GM04503 (cell line): Measurements from ENCODE around the gene NAALADL2.
"Not testable (repeated sequence)": the region's sequence is repeated elsewhere in the genome, so short reads cannot be mapped to it uniquely, and the experiment has no call there.

Experiments used
- DNase-seq: peaks from one replicate; pipeline ENCODE4 v3.0.0-alpha.2; 2012; ENCODE audit warnings: low read depth

The NAALADL2 gene

DNA sequence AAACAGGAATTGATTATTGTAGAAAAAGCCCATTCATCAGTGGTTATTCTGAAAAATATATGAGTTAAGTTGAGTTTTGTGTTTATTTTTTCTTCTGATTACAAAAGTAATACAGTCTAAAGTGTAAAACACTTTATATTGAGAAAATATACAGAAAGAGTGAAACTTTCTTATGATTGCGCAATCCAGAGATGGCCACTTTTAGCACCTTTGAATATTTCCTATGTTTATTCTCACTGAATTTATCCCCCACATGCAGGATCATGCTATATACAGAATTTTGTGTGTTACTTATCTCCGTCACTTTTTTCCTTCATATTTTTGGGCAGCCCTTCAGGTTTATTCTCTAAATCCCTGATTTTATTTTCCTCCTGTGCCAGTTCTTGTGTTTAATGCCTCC, 285.2 kb downstream of the NAALADL2 start:
- DNase-seq, result no peak

DNA sequence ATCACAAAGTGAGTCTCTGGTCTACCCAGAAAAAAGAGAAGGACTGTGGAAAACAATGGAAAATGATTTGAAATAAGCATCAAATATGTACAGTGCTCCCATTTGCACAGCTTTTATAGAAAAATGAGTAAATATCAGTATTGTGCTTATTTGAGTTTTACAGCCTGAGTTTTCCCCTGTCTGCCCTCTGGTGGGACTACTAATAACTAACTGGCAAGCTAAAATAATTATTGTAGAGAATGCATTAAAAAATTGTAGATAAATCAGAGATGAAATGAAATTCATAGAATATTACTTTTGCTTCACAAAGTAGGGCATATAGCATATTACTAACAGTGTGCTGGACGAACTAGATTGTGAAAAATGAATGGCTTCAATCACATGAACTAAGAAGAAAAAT, 287.1 kb downstream of the NAALADL2 start:
- DNase-seq, result no peak

DNA sequence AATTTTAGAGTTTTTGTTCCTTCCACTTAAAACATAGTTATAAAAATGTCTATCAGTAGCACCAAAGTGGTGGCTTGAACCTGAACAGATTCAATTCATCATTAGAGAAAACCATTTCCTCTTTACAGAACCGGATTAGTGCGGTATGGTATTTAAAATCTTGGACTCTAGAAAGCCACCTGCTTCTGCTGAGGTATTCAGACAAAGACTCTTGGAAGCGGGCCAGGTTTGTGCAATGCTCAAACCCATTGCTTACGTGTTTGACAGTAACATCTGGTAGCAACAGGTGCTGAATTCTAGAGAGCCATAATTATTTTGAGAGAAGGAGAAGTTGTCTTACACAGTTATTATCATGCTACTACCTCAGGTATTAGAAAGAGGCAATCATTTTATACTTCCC, 290.5 kb downstream of the NAALADL2 start:
- no peak for DNase-seq

DNA sequence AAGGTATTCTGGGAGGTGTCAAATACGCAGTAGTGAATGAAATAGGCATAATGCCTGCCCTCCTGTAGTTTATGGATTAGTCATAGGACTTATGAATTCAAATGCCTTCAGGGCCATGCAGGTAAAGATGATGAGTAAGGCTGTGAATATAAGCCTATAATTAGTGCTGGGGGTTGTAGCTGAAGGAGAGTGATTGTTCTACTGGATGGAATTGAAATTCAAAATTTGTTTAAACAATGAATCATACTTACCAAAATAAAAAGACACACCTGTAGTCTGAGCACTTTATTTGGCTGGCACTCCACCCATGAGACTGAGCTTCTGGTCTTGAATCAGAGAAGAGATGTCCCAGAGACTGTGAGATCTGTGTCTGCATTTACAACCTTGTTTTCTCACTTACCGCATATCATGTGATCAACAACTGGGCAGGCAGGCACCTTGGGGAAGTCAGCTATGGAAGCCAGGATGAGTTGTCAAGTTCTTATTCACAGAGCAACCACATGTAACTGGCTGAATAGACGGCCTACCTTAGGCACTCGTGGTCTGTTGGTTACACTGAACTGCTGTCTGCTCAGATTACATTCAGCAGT, 291.8 kb downstream of the NAALADL2 start:
- DNase-seq, result no peak

DNA sequence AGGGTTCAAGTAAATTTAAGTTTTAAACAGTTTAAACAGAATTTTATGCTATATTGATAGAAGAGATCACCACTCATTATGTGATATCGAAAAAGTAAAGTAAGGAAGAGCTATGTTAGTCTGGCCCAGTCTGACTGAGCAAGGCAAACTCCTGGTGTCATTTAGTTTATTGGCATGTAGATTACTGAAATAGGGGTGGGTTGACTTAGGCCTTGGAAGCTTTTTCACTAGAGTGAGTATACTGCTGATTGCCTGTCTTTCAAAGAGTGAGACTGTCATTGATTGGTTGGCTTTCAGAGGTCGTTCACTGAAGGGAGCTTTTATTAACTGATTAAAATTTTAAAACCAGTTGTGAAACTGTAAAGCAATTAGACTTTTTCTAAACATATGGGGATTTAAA, 294.5 kb downstream of the NAALADL2 start:
- no peak for DNase-seq

DNA sequence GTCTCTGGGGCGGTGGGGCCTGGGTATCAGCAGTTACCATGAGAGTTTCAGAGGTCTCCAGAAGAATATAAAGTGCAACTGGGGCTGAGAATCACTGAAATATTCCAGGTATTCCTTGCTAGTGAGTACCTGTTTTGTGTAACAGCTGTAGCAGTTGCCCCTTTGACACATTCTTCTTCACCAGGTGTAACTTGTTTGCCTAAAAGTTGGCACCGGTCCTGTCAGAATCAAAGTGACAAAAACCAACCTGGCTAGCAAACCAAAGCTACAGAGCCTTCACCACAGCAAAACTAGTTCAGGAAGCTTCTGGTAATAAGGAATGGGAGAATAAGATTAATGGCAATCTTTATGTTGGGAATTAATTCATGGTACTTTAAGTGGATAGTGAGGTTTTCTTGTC, 296.0 kb downstream of the NAALADL2 start:
- DNase-seq, result no peak

DNA sequence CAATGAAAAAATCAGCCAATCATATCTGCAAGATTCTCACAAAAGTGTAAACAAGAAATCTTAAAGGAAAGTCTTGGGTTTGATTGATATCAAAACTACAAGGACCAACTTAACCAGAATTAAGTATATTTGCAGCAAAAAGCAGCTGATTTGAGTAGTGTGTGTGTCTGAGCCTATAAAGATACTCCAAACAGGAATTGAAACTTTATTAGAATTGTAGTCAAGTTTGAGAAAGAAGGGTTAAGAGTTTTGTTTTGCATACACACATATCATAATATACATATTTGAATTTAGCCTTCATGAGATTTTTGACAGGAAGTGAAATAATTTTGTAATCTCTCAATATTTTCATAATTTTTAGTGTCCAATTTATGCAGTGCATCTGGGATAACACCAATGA, 300.1 kb downstream of the NAALADL2 start:
- DNase-seq, result no peak

DNA sequence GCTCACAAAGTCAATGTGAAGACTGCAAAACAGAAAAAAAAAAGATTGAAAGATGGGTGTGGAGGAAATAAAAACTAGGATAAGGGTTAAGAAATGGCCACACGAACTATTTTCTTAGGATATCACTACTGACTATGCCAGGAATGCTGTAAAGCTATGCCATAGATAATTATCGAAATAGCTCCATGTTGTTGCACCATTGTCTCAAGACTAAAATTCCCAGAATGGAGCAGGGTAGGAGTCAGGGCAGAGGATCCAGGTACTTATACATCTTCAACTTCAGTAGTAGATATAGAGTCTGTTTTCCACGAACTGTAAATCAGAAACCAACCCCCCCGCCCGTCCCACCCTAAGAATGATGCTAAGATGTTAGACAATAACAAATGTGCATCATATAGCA, 302.2 kb downstream of the NAALADL2 start:
- no peak for DNase-seq

DNA sequence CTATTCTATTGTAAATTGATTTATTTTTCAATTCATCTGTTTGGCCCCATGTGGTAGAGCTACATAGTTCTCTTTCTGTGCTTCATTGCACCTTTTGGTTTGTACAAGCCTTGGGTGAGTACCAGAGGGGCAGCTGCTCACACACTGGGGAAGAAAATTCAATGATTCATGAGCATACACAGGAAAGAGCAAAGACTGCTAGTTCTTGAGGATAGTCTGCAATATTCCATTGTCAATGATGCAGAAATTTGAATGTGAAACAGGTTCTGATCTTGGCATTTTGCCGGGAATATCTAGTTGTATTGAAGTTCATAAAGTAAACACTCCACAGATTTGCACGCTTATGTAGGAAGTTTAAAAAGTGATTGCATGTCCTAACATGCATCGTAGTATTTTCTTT, 304.6 kb downstream of the NAALADL2 start:
- no peak for DNase-seq

DNA sequence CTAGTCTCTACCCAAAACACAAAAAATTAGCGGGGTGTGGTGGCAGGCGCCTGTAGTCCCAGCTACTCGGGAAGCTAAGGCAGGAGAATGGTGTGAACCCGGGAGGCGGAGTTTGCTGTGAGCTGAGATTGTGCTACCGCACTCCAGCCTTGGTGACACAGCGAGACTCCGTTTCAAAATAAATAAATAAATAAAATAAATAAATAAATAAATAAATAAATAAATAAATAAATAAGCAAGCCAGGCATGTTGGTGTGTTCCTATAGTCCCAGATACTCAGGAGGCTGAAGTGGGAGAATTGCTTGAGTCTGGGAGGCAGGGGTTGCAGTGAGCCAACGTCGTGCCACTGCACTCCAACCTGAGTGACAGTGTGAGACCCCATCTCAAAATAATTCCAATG, 314.0 kb downstream of the NAALADL2 start:
- DNase-seq, result not testable (repeated sequence)

DNA sequence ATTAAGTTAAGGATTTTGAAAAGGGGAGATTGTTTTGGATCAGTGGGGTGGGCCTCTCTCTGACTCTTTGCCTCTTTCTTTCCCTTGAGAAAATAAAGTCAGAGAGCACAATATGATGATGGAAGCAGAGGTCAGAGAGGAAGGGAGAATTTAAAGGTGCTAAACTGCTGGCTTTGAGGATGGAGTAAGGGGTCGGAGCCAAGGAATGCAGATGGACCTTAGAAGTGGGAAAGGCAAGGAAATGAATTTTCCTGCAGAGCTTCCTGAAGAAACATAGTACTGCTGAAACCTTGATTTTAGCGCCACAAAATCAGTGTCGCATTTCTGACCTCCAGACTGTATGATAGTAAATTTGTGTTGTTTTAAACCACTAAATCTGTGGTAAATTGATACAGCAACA, 317.4 kb downstream of the NAALADL2 start:
- DNase-seq, result no peak

DNA sequence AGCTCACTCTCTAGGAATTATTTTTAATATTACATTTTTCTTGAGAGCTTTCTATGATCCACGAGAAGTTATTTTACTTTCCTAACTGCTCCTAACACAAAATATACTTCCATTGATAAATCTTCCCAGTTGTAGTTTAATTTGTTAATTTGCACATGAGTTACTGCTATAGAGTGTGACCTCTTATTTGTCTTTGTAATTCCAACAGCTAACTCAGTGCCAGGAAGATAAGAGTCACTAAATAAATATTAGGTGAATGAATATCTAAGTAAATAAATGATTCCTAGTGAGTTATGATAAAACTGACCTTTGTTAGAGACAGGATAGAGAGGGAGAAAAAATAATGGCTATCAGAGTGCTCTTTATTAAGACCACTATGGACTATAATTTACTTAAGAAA, 319.9 kb downstream of the NAALADL2 start:
- DNase-seq, result no peak

DNA sequence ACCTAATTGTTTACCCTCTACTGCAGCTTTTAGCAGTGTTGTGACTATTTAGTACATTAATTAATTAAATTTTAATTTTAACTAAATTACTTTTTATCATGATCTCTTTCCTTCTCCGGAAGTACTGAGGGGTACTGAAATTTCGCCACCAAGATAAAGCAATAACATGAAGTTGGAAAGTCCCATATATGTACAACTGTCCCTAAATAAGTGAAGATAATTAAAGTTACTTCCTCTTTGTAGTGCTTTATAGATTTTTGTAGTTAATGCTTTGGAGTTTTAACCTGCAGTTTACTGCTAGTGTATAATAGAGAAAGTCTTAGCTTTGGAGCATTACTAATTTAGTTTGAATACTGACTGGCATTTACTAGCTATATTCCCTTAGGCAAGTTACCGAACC, 325.3 kb downstream of the NAALADL2 start:
- no peak for DNase-seq

DNA sequence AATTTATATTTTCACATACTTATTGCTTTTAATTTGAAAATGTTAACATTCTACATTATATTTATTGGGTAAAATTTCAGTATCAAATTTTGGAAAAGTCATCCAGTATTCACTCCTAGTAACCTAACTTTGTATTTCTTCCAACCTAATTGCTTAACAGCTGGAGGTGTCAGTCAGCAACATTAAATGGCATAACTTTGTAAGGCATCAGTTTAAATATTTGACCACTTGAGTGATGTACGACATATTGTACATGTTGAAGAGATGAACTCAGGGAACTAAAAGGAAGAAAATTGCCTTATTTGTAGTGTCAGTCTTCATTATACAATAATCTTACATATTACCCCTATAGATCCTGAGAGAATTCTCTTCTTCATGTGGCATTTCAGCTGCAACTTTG, 326.8 kb downstream of the NAALADL2 start:
- DNase-seq, result no peak

DNA sequence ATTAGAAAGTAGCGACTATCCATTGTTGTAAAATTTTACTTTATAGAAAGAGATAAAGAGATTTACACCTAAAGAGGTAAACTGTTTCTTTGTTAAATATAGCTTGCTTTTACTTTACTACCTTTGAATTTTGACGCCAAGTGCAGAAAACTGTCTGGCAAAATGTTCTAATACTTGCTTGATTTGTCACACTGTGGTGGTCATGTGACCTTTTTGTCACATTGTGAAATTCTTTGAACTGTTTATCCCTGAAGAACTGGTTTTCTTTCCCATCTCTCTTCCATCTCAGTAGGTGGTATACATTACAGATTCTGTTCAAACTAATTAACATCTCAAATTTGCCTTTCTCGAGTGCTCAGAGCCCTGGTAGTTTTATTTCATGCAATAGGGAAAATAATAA, 327.4 kb downstream of the NAALADL2 start:
- no peak for DNase-seq

DNA sequence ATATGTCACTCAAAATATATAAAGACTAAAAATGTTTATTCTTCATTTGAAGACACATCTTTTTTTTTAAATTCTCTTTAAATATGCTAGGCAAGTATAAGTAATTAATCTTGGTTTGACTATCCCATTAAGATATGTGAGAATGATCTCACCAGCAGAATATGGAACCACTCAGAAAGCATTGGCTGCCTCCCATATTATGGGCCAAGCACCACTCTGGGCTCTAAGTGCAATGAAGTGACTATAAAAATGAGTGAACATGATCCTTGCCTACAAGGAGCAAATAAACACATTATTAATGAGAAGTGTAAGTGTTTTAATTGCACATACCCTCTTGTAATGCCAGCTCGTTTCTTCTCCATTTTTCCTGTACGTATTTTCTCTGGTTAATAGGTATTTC, 328.5 kb downstream of the NAALADL2 start:
- DNase-seq, result peak; percentile 9

DNA sequence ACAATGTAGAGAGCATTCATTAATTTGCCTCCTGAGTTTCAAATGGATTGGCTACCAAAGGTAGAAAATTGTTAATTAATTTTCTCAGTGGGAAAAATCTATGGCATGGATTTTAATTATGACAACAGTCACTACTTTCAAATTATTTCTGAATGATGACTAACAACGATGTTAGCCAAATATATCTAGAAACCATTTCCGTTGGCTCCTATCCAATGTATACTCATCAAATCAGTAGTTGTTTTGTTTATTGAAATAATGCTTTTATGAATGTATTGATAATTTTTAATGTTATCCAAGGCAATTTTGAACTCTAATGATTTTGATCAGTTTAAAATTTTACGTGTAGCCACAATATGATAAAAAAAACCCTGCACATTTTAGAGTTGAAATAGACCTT, 333.4 kb downstream of the NAALADL2 start:
- no peak for DNase-seq

DNA sequence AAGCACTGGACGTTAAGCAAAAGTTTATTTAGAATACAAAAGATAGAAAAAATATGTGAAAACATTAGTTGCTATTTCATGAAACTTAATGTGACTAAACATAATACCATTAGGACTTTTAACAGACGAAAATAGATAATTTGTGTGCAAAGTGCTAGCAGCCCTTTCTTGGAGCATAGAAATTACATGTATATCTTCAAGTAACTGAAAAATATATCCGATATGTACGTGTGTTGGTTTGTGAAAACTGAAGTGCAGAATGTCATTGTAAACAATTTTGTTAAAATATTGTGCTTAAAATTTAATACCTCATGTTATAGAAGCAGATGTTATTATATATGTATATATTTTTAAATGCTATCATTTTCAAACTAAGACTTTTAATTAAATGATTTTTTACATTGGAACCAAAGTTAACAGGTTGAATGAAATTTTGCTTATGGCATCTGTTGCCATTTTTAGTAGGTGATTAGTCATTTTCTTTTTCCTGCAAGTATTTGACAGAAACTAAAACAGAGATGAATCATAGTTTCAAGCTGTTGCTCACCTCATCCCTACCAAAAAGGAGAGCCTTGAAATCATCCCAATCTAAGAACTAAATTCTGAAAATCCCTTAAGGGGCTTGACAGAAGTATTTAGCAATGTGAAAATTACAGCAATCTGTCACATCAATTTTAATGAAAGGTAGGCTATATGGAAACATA, 334.8 kb downstream of the NAALADL2 start:
- DNase-seq, result peak; percentile 12

DNA sequence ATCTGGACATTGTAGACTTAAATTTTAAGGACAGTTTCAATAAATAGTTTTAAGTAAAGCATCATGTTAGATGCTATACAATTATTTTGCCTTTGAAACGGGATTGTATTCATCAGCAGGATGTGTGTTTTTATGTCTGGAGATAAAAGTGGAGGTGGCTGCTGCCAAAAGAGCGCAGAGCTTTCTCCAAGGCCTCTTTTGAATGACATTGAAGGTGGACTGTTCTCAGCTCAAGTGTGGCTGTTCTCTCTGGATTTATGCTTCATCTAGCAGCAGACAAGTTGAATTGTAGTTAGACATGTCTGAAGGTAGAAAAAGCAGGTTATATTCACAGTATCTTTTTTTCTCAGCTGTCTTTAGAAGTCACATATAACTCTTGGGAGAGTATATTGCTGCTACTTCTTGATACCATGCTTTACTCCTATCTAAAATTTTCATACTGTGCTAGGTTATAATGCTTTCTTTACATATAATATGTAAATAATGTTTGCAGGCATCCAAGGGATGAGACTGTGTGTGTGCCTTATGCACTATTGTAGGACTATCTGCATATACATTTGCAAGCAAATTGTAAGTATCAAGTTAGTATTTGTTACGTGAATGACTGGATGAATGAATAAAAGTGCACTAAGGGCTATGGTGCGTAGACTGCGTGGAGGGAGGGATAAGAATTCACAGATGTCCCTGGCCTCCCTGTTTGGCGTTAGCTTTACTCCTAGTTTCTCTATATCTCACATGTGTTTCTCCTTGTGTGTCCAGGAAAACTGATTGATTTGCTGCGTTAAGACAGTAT, 340.1 kb downstream of the NAALADL2 start:
- DNase-seq, result no peak

DNA sequence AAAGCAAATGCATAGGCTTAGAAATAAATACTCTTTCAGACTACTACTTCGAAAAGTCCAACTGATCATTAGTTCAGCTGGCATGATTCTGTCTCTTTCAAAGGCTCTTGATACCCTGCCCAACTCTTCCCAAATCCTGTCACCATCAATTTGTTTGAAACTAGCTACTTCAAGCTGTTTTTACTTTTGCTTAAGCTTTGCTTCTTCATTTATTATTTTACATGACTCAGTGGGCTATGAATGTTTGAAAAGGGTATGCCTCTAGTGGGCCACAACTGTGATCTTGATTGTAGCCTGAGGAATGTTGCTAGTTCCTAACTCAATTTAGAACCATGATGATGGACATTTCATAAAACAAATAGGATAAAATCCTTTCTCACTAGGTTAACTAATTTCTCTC, 340.8 kb downstream of the NAALADL2 start:
- no peak for DNase-seq

DNA sequence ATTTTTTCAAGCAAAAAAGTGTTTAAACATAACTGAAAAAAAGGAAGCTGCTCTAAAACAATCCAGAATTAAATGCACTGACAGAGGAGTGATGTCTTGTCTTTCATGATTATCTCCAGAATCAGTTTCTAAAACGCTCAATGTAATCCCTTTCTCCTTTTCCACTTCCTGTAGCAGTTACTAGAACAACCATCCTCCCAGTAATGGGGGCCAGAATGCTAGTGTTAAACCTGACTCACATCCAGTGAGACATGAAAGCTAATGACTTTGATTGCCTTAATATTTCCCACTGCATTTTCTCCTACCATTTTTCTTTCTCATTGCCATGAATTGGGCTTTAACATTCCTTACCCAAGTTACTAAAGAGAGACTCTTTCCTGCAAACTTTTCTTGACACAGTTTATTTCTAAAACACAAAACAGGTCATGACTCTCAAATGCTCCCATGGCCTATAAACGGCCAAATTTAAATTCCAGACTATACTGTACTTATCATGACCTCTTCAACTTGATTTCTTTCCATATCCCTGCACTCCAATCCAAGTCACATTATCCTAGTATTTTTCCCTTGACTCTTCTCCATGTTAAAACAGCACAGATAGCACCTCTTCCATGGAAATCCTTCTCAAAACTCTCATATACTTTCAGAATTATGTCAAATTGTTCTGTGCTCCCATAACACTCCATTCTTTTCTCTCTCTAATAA, 341.4 kb downstream of the NAALADL2 start:
- no peak for DNase-seq

DNA sequence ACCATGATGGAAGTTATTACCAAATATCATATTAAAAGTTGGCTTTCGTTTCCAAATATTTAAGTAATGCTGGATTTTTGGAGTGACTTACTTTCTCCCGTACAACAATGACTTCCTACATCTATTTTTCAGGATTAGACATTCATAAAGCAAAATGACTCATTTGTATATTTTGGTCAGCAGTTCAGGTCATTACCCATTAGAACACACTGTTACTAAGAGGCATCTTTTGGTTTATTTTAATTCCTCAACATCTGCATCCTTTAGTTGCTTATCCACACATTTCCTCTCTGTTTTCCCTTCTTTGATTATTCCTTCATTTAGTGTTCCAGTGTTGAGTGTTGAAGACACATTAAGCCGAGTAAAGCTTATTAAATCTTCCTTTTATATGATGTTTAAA, 348.2 kb downstream of the NAALADL2 start:
- DNase-seq, result no peak

DNA sequence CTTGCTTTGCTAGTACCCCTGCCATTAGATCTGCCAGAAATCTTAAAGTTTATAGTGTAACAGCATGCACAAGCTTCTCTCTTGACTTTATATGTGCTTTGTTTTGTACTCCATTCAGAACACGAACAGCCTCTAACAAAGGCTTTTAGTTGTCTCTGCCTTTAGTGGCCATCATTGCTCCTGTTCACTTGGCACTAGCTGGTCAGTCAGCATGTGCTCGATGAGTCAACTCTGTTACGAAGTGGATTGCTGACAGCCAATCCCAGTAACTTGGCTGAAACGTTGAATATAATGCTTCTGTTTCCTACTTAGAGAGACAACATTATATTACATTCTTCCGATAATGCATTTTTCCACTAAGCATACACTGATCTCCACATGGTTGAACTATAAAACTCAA, 349.2 kb downstream of the NAALADL2 start:
- DNase-seq, result no peak
